HCT116 (cell line): ENCODE results near the gene A4GALT. TPM values are rescaled to one million over a fixed set of nuclear protein-coding genes. Genes with fewer than 3 reads are reported as not detected.

Source experiments
- ATAC-seq: fragments of 200-7000 bp; cut with Tn5 transposase; 2 replicates; pipeline ENCODE4 v1.9.1; 2020; ENCODE audit warnings: mild to moderate bottlenecking, moderate library complexity
- BruUV-seq: library from RNA; stranded (reverse); fragments of 400-500 nt; replicated peaks from 2 replicates; lab custom pipeline; 2021; lab: Mats Ljungman, UMichigan
- CTCF ChIA-PET: fragments of 300-600 bp; sonication (Branson Sonifier 250); formaldehyde crosslinking; loops from one replicate; lab custom pipeline; 2021; ENCODE audit warnings: antibody characterized with exemption; lab: Charles Lee
- POLR2A ChIA-PET: fragments of 300-600, 350-600 bp; sonication (Branson Sonifier 250); formaldehyde crosslinking; loops from one replicate; lab custom pipeline; 2021; ENCODE audit warnings: antibody characterized with exemption; lab: Charles Lee
- RAD21 ChIA-PET, 2 experiments: fragments of 300-600 bp; sonication (Branson Sonifier 250); formaldehyde crosslinking; loops; one replicate each; lab custom pipeline; 2023; ENCODE audit warnings: low total read pairs in 2 of 2; ENCODE audit not compliant: uncharacterized antibody in 2 of 2, unreplicated experiment in 2 of 2, low non-redundant PET in 1 of 2; lab: Charles Lee
- DNase-seq: peaks from one replicate; pipeline ENCODE4 v3.0.0-alpha.2; 2010; ENCODE audit warnings: low read depth, low spot score
- H2AFZ ChIP-seq: fragments of 200-600 bp; shearing (Covaris generic), sonication (generic); 2 replicates; pipeline ENCODE4 v1.6.1; 2017; ENCODE audit warnings: low read depth, mixed run types, mixed read lengths, antibody characterized with exemption, low read length; ENCODE audit not compliant: poor library complexity, severe bottlenecking
- H3K27ac ChIP-seq: 2 replicates; pipeline ENCODE4 v1.5.1; 2012; ENCODE audit warnings: low read depth, low read length
- H3K27me3 ChIP-seq: fragments of 200-600 bp; sonication (generic); 2 replicates; pipeline ENCODE4 v1.6.1; 2016; ENCODE audit warnings: mixed run types, low read length, mixed read lengths; ENCODE audit not compliant: insufficient read depth
- H3K36me3 ChIP-seq, 2 experiments: fragments of 200-500 bp in 1 of 2; fragments of 200-600 bp in 1 of 2; sonication (Bioruptor generic) in 1 of 2; sonication (generic) in 1 of 2; 2 replicates each; pipeline versions ENCODE4 v1.5.1 to v1.6.1; 2014 to 2016; ENCODE audit warnings: low read length in 2 of 2, inconsistent platforms in 1 of 2, mixed read lengths in 1 of 2, mixed run types in 1 of 2; ENCODE audit not compliant: insufficient read depth in 2 of 2, control insufficient read depth in 1 of 2
- H3K4me1 ChIP-seq, 2 experiments: fragments of 200-600 bp in 1 of 2; sonication (generic) in 1 of 2; 2 replicates each; pipeline versions ENCODE4 v1.5.1 to v1.6.1; 2012 to 2017; ENCODE audit warnings: low read length in 2 of 2, inconsistent platforms in 1 of 2, mild to moderate bottlenecking in 1 of 2, mixed read lengths in 1 of 2, mixed run types in 1 of 2, moderate library complexity in 1 of 2; ENCODE audit not compliant: insufficient read depth in 2 of 2, control insufficient read depth in 1 of 2
- H3K4me2 ChIP-seq: fragments of 200-600 bp; sonication (generic); 2 replicates; pipeline ENCODE4 v1.6.1; 2017; ENCODE audit warnings: mixed run types, low read length, mixed read lengths
- H3K4me3 ChIP-seq, 2 experiments: fragments of 200-600 bp in 1 of 2; sonication (generic) in 1 of 2; replicated peaks in 1 of 2; 2 replicates each; pipeline ENCODE4 v1.5.1; 2011 to 2016; ENCODE audit warnings: low read length in 2 of 2, control low read depth in 1 of 2, low read depth in 1 of 2, mild to moderate bottlenecking in 1 of 2, mixed read lengths in 1 of 2, mixed run types in 1 of 2
- H3K79me2 ChIP-seq: fragments of 200-600 bp; sonication (generic); 2 replicates; pipeline ENCODE4 v1.6.1; 2017; ENCODE audit warnings: mild to moderate bottlenecking, mixed run types, low read length, moderate library complexity, mixed read lengths; ENCODE audit not compliant: insufficient read depth
- H3K9ac ChIP-seq: fragments of 200-600 bp; sonication (generic); 2 replicates; pipeline ENCODE4 v1.6.1; 2016; ENCODE audit warnings: low read length, mixed read lengths
- H3K9me2 ChIP-seq: fragments of 200-600 bp; sonication (generic), shearing (Covaris generic); 2 replicates; pipeline ENCODE4 v1.6.1; 2017; ENCODE audit warnings: mixed run types, mild to moderate bottlenecking, moderate library complexity; ENCODE audit not compliant: insufficient read depth
- H3K9me3 ChIP-seq, 2 experiments: fragments of 200-500 bp in 1 of 2; fragments of 200-600 bp in 1 of 2; sonication (Bioruptor generic) in 1 of 2; sonication (generic) in 1 of 2; 2 replicates each; pipeline ENCODE4 v1.6.1; 2014 to 2017; ENCODE audit warnings: low read length in 2 of 2, mixed read lengths in 2 of 2, inconsistent platforms in 1 of 2, low read depth in 1 of 2, mild to moderate bottlenecking in 1 of 2, mixed run types in 1 of 2, moderate library complexity in 1 of 2; ENCODE audit not compliant: control insufficient read depth in 1 of 2, insufficient read depth in 1 of 2
- H4K20me1 ChIP-seq: fragments of 200-600 bp; sonication (generic), shearing (Covaris generic); 2 replicates; pipeline ENCODE4 v1.6.1; 2017; ENCODE audit warnings: mixed run types, mild to moderate bottlenecking, moderate library complexity; ENCODE audit not compliant: insufficient read depth
- CBX3 ChIP-seq: IDR thresholded peaks from 2 replicates; pipeline ENCODE4 v1.6.1; 2012; ENCODE audit warnings: low read depth
- EZH2 ChIP-seq: fragments of 200-600 bp; sonication (generic); IDR thresholded peaks from 2 replicates; pipeline ENCODE4 v1.6.1; 2017; ENCODE audit warnings: antibody characterized with exemption, mixed run types
- POLR2A ChIP-seq: IDR thresholded peaks from 2 replicates; pipeline ENCODE4 v1.7.0; 2011; ENCODE audit warnings: borderline replicate concordance; ENCODE audit not compliant: insufficient read depth, insufficient read length; ENCODE audit errors: extremely low read depth
- POLR2AphosphoS5 ChIP-seq: IDR thresholded peaks from 2 replicates; pipeline ENCODE4 v1.6.1; 2011; ENCODE audit warnings: mild to moderate bottlenecking, low read depth, low read length, moderate library complexity
- REST ChIP-seq: IDR thresholded peaks from 2 replicates; pipeline ENCODE4 v1.6.1; 2012; ENCODE audit warnings: low read depth
- SP1 ChIP-seq: IDR thresholded peaks from 2 replicates; pipeline ENCODE4 v1.6.1; 2012; ENCODE audit warnings: low read depth
- TCF7L2 ChIP-seq: IDR thresholded peaks from 2 replicates; pipeline ENCODE4 v1.7.0; 2011; ENCODE audit warnings: borderline replicate concordance, inconsistent platforms; ENCODE audit not compliant: insufficient read depth, insufficient read length; ENCODE audit errors: extremely low read depth
- YY1 ChIP-seq: IDR thresholded peaks from 2 replicates; pipeline ENCODE4 v1.6.1; 2011; ENCODE audit warnings: low read length, low read depth, moderate library complexity, mild to moderate bottlenecking; ENCODE audit not compliant: insufficient replicate concordance; ENCODE audit errors: extremely low read depth
- ZFX ChIP-seq: fragments of 450-650 bp; IDR thresholded peaks from 2 replicates; pipeline ENCODE4 v1.6.1; 2017
- intact Hi-C: fragments of 100-400 bp; cut with micrococcal nuclease; formaldehyde crosslinking; loops from 2 replicates; pipeline ENCODE4 v1.10.0; 2022
- total RNA-seq: library from RNA; stranded (reverse); gene quantifications from one replicate; pipeline ENCODE4 v1.2.1, GENCODE V29; 2021; ENCODE audit not compliant: unreplicated experiment
- TF ChIP-seq, protein P1 (sequence below), 3 experiments: fragments of 200-600 bp in 1 of 3; sonication (generic) in 1 of 3; IDR thresholded peaks in 2 of 3; conservative IDR thresholded peaks in 1 of 3; 2 replicates each; pipeline ENCODE4 v1.5.1; 2012 to 2017; ENCODE audit warnings: low read depth in 2 of 3, low read length in 2 of 3, antibody characterized with exemption in 1 of 3, borderline replicate concordance in 1 of 3, control low read depth in 1 of 3, mild to moderate bottlenecking in 1 of 3, mixed read lengths in 1 of 3, mixed run types in 1 of 3, moderate library complexity in 1 of 3; ENCODE audit not compliant: insufficient read depth in 1 of 3

A4GALT gene
- total RNA-seq, 1 experiment from 2014 or later = 16.0 TPM

GRCh38 chr22:42724062-42724461, 3.4 kb upstream of the A4GALT start:
- H3K27ac ChIP-seq = no peak overlapping the region
- no peaks in the 10 kb centered on the region for H3K36me3 ChIP-seq
- ATAC-seq = no peak
- BruUV-seq = no TSS peak
- no peaks in the 10 kb centered on the region for H3K79me2 ChIP-seq
- H3K4me3 ChIP-seq = no peak overlapping the region
- no peak overlapping the region for H2AFZ ChIP-seq
- RAD21 ChIA-PET = no interaction called here
- POLR2A ChIA-PET = no interaction called here
- CTCF ChIA-PET = no interaction called here
- peaks cover 7 to 29% of the 10 kb centered on the region in 2 experiments; a peak in 3 of 4 replicates for H3K4me1 ChIP-seq
- H4K20me1 ChIP-seq = no peaks in the 10 kb centered on the region
- H3K9me3 ChIP-seq = no peaks in the 10 kb centered on the region
- TF ChIP-seq REST (no peak), YY1 (no peak), ZFX (no peak), SP1 (no peak), POLR2AphosphoS5 (no peak), POLR2A (no peak), TCF7L2 (no peak), CBX3 (no peak), EZH2 (no peak)
- TF ChIP-seq, protein P1, sequence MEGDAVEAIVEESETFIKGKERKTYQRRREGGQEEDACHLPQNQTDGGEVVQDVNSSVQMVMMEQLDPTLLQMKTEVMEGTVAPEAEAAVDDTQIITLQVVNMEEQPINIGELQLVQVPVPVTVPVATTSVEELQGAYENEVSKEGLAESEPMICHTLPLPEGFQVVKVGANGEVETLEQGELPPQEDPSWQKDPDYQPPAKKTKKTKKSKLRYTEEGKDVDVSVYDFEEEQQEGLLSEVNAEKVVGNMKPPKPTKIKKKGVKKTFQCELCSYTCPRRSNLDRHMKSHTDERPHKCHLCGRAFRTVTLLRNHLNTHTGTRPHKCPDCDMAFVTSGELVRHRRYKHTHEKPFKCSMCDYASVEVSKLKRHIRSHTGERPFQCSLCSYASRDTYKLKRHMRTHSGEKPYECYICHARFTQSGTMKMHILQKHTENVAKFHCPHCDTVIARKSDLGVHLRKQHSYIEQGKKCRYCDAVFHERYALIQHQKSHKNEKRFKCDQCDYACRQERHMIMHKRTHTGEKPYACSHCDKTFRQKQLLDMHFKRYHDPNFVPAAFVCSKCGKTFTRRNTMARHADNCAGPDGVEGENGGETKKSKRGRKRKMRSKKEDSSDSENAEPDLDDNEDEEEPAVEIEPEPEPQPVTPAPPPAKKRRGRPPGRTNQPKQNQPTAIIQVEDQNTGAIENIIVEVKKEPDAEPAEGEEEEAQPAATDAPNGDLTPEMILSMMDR (IDR thresholded peaks at IDR 0.05 in 2 of 3, conservative IDR thresholded peaks at IDR 0.05 in 1 of 3; ENCODE audit: borderline replicate concordance in 1 of 3, insufficient read depth in 1 of 3, low read depth in 2 of 3, low read length in 2 of 3) = no peak
- TF ChIP-seq, all 23 proteins: peak for 0
- Histone ChIP-seq H3K9me2 (no peaks in the 10 kb centered on the region), H3K4me2 (no peak overlapping the region), H3K9ac (no peak overlapping the region), H3K27me3 (no peaks in the 10 kb centered on the region)
- no peak for DNase-seq
- intact Hi-C loops = no loop called here
